GM10266 (cell line): Measurements from ENCODE around the gene NBEAL2.

ENCODE experiments used
- DNase-seq: peaks from one replicate; pipeline ENCODE4 v3.0.0; 2012; ENCODE audit errors: extremely low spot score
- CTCF ChIP-seq: IDR thresholded peaks from 2 replicates; pipeline ENCODE4 v1.5.1; 2012; ENCODE audit warnings: mild to moderate bottlenecking, low read depth; ENCODE audit not compliant: control insufficient read depth, insufficient read depth; ENCODE audit errors: missing control alignments

The NBEAL2 gene

GRCh38 chr3:46998852-46999515 is 19.5 kb downstream of the NBEAL2 start:
- no peak for TF ChIP-seq CTCF
- no peak for DNase-seq

GRCh38 chr3:46999516-47000197 is 20.2 kb downstream of the NBEAL2 start:
- TF ChIP-seq CTCF = no peak
- no peak for DNase-seq

GRCh38 chr3:47000198-47000815 is 20.8 kb downstream of the NBEAL2 start:
- no peak for DNase-seq
- no peak for TF ChIP-seq CTCF

- no peak for DNase-seq
- TF ChIP-seq CTCF = no peak
Measured at GRCh38 chr3:47000922-47001730, 21.7 kb downstream of the NBEAL2 start.

- no peak for DNase-seq
- TF ChIP-seq CTCF = no peak
Measured at GRCh38 chr3:47001731-47002170, 22.3 kb downstream of the NBEAL2 start.

GRCh38 chr3:47002171-47003055 is 22.9 kb downstream of the NBEAL2 start:
- DNase-seq = no peak
- peak; percentile 18 for TF ChIP-seq CTCF
